GM19099 (cell line): Measurements from ENCODE around the gene PDAP1.

ENCODE experiments used
- POLR2A ChIP-seq: IDR thresholded peaks from 3 replicates; pipeline ENCODE4 v1.6.1; 2011; ENCODE audit warnings: low read depth; ENCODE audit not compliant: insufficient read length; ENCODE audit errors: extremely low read depth

The PDAP1 gene

DNA sequence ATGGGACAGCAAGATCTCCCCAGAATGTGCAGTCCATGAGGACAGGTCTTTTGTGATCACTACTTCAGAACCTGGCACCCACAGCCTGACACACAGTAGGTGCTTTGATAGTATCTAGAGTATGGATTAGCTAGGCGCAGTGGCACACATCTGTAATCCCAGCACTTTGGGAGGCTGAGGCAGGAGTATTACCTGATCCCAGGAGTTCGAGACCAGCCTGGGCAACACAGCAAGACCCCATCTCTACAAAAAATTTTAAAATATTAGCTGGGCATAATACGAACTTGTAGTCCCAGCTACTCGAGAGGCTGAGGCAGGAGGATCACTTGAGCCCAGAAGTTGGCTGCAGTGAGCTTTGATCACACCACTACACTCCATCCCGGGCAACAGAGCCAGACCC lies 56.1 kb downstream of the PDAP1 start:
- no peak for TF ChIP-seq POLR2A
